ENCODE results near the gene CILP. TPM values are rescaled to one million over a fixed set of nuclear protein-coding genes. Genes with fewer than 3 reads are reported as not detected.
"Not testable (repeated sequence)": the region's sequence is repeated elsewhere in the genome, so short reads cannot be mapped to it uniquely, and the experiment has no call there.

CILP gene
- polyA plus RNA-seq, 1 experiment = 0.52 TPM

DNA sequence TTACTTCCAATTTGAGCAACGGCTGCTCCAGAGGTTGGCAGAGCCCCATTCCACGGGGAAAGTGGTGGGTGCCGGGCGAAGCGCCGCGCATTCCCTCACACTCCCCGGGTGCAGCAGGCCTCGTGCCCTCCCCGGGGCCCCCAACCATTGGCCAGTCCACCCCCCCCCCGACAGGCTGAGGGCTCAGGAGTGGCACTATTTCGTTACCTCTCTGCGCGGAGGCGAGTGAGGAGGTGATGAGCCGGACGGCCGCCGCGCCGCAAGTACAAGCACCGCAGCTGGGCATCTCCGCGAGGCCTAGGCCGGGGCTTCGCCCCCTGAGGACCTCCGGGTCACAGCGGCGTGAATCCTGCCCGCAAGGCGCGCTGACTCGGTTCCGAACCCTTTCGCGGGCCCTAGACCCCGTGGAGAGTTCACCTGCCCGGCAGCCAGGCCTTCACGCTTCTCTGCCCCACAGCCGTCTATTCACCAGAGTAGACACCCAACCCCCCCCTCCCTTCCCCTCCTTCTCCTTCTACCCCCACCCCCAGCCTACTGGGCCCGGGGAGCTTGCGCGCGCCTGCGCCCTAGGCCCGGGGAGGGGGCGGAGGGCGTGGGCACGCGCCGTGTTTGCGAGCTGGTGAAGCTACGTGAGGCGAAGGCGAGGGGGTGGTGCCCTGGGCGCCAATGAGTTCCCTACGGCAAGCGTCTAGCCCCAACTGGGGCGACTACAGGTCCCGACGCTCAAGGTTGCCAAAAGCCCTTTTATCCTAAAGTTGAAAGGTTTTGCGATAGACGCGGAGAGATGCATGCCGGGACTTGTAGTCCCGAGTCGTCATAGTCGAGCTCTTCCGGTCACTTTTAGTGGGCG lies 26.2 kb downstream of the CILP start, which contains the start of gene CLPX:
Gene CLPX (minus strand): TSS at position 475 of the 850 bp plus-strand sequence. CDS start 189 bp downstream, at position 286.
- peak within 1 kb of the TSS; percentile 84 for H3K27ac ChIP-seq (ENCODE audit: low read depth, low read length)
- no peaks in the 10 kb centered on the region for H3K27me3 ChIP-seq (ENCODE audit: control insufficient read depth, insufficient read depth, low read length)
- POLR2A ChIA-PET = interaction anchor here (0.6 to 2.4 kb wide), 20 partner anchors 9 to 1201 kb away, joined by 3 to 55 read pairs (median 4); partner anchors contain the start of genes MAP2K1, PARP16, PDCD7 and RNU5B-1
- CTCF ChIA-PET = interaction anchor here (0.6 to 7.5 kb wide), 7 partner anchors 26 to 444 kb away, joined by 3 to 100 read pairs (median 4); partner anchors contain the start of genes CILP and PARP16
- peak; percentile 78 for DNase-seq (ENCODE audit: low read depth, low spot score)
- TF ChIP-seq CTCF (IDR thresholded peaks at IDR 0.05; ENCODE audit: low read depth, low read length) = no peak
- H3K4me3 ChIP-seq (ENCODE audit: low read depth, low read length) = peak within 1 kb of the TSS; percentile 92
- H3K9me3 ChIP-seq (ENCODE audit: control insufficient read depth, insufficient read depth, low read length) = peaks cover 9% of the 10 kb centered on the region; the same call in 1 of the 2 replicates

DNA sequence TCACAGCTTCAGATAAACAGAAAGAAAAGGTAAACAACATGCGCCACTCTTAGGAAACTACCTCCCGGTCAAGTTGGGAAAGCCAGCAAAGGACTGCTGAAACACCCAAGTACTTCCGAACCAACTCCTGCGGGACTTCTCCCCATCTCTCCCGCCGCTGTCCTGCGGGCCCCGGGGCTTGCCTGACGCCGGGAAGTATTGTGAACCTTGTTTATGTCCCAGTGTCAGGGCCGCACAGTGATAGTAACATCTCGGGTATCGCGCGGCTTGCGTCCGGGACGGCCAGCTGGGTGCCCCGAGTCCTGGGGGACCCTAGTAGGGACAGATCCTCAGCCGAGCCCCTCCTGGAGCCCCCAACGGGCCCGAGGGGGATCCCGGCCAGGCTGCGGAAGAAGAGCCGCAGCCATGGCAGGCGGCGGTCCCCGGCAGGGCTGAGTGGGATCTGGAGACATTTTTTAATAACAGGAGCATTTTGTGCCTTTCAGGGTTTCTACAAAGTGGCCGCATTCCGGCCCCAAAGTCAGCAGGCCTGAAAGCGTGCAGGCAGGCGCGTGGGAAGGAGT lies 26.9 kb downstream of the CILP start:
- Histone ChIP-seq H3K4me3 (ENCODE audit: low read depth, low read length) (peak overlapping the region; percentile 92), H3K9me3 (ENCODE audit: control insufficient read depth, insufficient read depth, low read length) (peaks cover 9% of the 10 kb centered on the region; the same call in 1 of the 2 replicates), H3K27ac (ENCODE audit: low read depth, low read length) (peak overlapping the region; percentile 84), H3K27me3 (ENCODE audit: control insufficient read depth, insufficient read depth, low read length) (no peaks in the 10 kb centered on the region)
- ChIA-PET CTCF (interaction anchor here (2.9 kb wide), 1 partner anchor 113 kb away, joined by 17 read pairs; no protein-coding TSS in a partner anchor), POLR2A (interaction anchor here (1.4 to 2.4 kb wide), 2 partner anchors 113 to 121 kb away, joined by 7 to 55 read pairs; partner anchors contain the start of gene RNU5B-1)
- peak; percentile 23; the same call in 1 of the 2 replicates for TF ChIP-seq CTCF (IDR thresholded peaks at IDR 0.05; ENCODE audit: low read depth, low read length)
- no peak for DNase-seq (ENCODE audit: low read depth, low spot score)

DNA sequence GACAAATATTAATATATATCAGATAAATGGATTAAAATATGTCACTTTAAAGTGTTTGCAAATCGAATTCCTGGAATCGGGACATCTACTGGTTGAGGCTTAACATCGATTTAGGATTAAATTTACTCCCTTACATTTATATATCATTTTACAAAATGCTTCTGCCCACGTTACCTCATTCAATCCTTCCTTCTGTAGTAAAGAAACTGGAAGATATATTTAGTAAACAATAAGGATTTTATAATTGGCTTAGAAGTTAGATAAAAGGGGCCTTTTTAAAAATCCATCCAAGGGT lies 27.5 kb downstream of the CILP start:
- CTCF ChIA-PET = interaction anchor here (2.9 kb wide), 1 partner anchor 113 kb away, joined by 17 read pairs; no protein-coding TSS in a partner anchor
- peaks cover 9% of the 10 kb centered on the region; the same call in 1 of the 2 replicates for H3K9me3 ChIP-seq (ENCODE audit: control insufficient read depth, insufficient read depth, low read length)
- no peak for DNase-seq (ENCODE audit: low read depth, low spot score)
- peak overlapping the region; percentile 11 for H3K27ac ChIP-seq (ENCODE audit: low read depth, low read length)
- H3K4me3 ChIP-seq (ENCODE audit: low read depth, low read length) = peak overlapping the region; percentile 92
- TF ChIP-seq CTCF (IDR thresholded peaks at IDR 0.05; ENCODE audit: low read depth, low read length) = no peak
- no peaks in the 10 kb centered on the region for H3K27me3 ChIP-seq (ENCODE audit: control insufficient read depth, insufficient read depth, low read length)
- POLR2A ChIA-PET = interaction anchor here (2.4 kb wide), 1 partner anchor 121 kb away, joined by 55 read pairs; the partner anchor contains the start of gene RNU5B-1

DNA sequence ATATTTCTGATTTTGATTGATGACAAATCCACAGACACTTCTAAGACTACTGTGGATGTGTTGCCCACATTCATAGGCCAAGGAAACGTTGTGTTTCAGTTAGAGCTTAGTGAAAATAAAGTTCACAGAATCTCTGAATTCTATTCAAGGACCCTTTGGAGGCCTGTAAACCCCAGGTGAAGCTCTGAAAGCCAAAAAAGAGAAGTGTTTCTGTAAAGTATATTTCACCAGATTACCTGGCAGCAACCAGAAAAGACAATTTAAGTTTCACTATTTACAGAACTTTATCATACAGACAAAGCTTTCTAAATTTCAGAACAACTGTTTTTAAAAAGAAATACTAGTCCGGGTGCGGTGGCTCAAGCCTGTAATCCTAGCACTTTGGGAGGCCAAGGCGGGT lies 28.7 kb downstream of the CILP start:
- H3K4me3 ChIP-seq (ENCODE audit: low read depth, low read length) = no peak overlapping the region
- H3K27ac ChIP-seq (ENCODE audit: low read depth, low read length) = no peak overlapping the region
- H3K9me3 ChIP-seq (ENCODE audit: control insufficient read depth, insufficient read depth, low read length) = peaks cover 9% of the 10 kb centered on the region; the same call in 1 of the 2 replicates
- no peaks in the 10 kb centered on the region for H3K27me3 ChIP-seq (ENCODE audit: control insufficient read depth, insufficient read depth, low read length)
- CTCF ChIA-PET = interaction anchor here (2.0 to 2.1 kb wide), 2 partner anchors 89 to 149 kb away, joined by 8 to 13 read pairs; no protein-coding TSS in a partner anchor
- DNase-seq (ENCODE audit: low read depth, low spot score) = no peak
- POLR2A ChIA-PET = interaction anchor here (0.7 kb wide), 1 partner anchor 178 kb away, joined by 5 read pairs; no protein-coding TSS in a partner anchor
- TF ChIP-seq CTCF (IDR thresholded peaks at IDR 0.05; ENCODE audit: low read depth, low read length) = no peak

- DNase-seq (ENCODE audit: low read depth, low spot score); POLR2A ChIA-PET; H3K27me3 ChIP-seq (ENCODE audit: control insufficient read depth, insufficient read depth, low read length); H3K4me3 ChIP-seq (ENCODE audit: low read depth, low read length); H3K27ac ChIP-seq (ENCODE audit: low read depth, low read length); H3K9me3 ChIP-seq (ENCODE audit: control insufficient read depth, insufficient read depth, low read length): not testable (repeated sequence)
- CTCF ChIA-PET = interaction anchor here (0.7 to 2.1 kb wide), 4 partner anchors 89 to 148 kb away, joined by 3 to 13 read pairs (median 6); partner anchors contain the start of gene RNU5B-1
Measured at GRCh38 chr15:65181582-65182353, 29.5 kb downstream of the CILP start.

All from AG04450 (cell line).